Activated T-helper 2 cell treated with anti-CD3 and anti-CD28 coated beads, Interferon-gamma antibody, Interleukin-2, Interleukin-4, amounts not matched to agents 10 μg/mL and 5 μg/mL and 100 μg/mL, durations not matched to agents 14 hours and 24 hours and 36 hours (primary cell): ENCODE results near the gene SLC25A13. TPM values are rescaled to one million over a fixed set of nuclear protein-coding genes. Genes with fewer than 3 reads are reported as not detected.
"Not testable (repeated sequence)": the region's sequence is repeated elsewhere in the genome, so short reads cannot be mapped to it uniquely, and the experiment has no call there.

Source experiments
- DNase-seq: peaks from one replicate; pipeline ENCODE4 v3.0.0; 2021; ENCODE audit warnings: low spot score
- H3K27ac Mint-ChIP-seq: one replicate; pipeline ENCODE4 v1.8.0; 2021; ENCODE audit warnings: mixed read lengths
- H3K27me3 Mint-ChIP-seq: one replicate; pipeline ENCODE4 v1.8.0; 2021; ENCODE audit warnings: low read depth, mixed read lengths
- H3K36me3 Mint-ChIP-seq: one replicate; pipeline ENCODE4 v1.8.0; 2021; ENCODE audit warnings: low read depth, mixed read lengths
- H3K4me1 Mint-ChIP-seq: one replicate; pipeline ENCODE4 v1.8.0; 2021; ENCODE audit warnings: low read depth, mixed read lengths
- H3K4me3 Mint-ChIP-seq: one replicate; pipeline ENCODE4 v1.8.0; 2021; ENCODE audit warnings: low read depth, mild to moderate bottlenecking, moderate library complexity, mixed read lengths
- H3K9me3 Mint-ChIP-seq: one replicate; pipeline ENCODE4 v1.8.0; 2021; ENCODE audit warnings: mixed read lengths
- intact Hi-C: fragments of 100-400 bp; cut with micrococcal nuclease; formaldehyde crosslinking; loops from one replicate; pipeline ENCODE4 v1.15.1; 2023
- total RNA-seq: library from RNA; stranded (reverse); gene quantifications from 2 replicates; pipeline ENCODE4 v1.2.3, GENCODE V29; 2022

The SLC25A13 gene
- total RNA-seq, result 28.8 and 35.4 TPM in 2 replicates

GRCh38 chr7:96321658-96322372 is at the start of gene SLC25A13:
Gene SLC25A13, minus strand, starts transcription at chr7:96322098. Its CDS starts 142 bp downstream, at chr7:96321956.
- no peaks in the 10 kb centered on the region for H3K27me3 Mint-ChIP-seq

DNA sequence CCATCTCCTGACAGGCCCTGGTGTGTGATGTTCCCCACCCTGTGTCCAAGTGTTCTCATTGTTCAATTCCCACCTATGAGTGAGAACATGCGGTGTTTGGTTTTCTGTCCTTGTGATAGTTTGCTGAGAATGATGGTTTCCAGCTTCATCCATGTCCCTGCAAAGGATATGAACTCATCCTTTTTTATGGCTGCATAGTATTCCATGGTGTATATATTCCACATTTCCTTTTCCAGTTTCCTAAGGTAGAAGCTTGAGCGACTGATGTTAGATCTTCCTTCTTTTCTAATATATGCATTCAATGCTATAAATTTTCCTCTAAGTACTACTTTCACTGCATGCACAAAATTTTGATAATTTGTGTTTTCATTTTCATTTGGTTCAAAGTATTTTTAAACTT is 44.0 kb upstream of the SLC25A13 start:
- H3K27me3 Mint-ChIP-seq, result peaks cover 12% of the 10 kb centered on the region
- H3K36me3 Mint-ChIP-seq, H3K9me3 Mint-ChIP-seq, H3K27ac Mint-ChIP-seq, H3K4me3 Mint-ChIP-seq, intact Hi-C loops, H3K4me1 Mint-ChIP-seq, DNase-seq: not testable (repeated sequence)

More at GRCh38 chr7:96321658-96322372, at the start of gene SLC25A13:
- DNase-seq, result peak; percentile 63
- Mint-ChIP-seq H3K4me1 (peaks cover 35% of the 10 kb centered on the region), H3K9me3 (no peaks in the 10 kb centered on the region), H3K27ac (peak within 1 kb of the TSS; percentile 98), H3K36me3 (peaks cover 10% of the 10 kb centered on the region), H3K4me3 (peak within 1 kb of the TSS; percentile 92)
- intact Hi-C loops, result loop anchor here (1.0 to 10.0 kb wide), 5 partner anchors 90 to 813 kb away; no protein-coding TSS in a partner anchor

GRCh38 chr7:96361116-96361857 is 39.4 kb upstream of the SLC25A13 start:
- H3K27me3 Mint-ChIP-seq, result peaks cover 3% of the 10 kb centered on the region

GRCh38 chr7:96359876-96360275 is 38.0 kb upstream of the SLC25A13 start:
- no peaks in the 10 kb centered on the region for H3K4me1 Mint-ChIP-seq
- intact Hi-C loops, result loop anchor here (10.0 kb wide), 1 partner anchor 285 kb away; no protein-coding TSS in a partner anchor
- H3K27ac Mint-ChIP-seq, result no peak overlapping the region
- peaks cover 3% of the 10 kb centered on the region for H3K27me3 Mint-ChIP-seq
- H3K9me3 Mint-ChIP-seq, result no peaks in the 10 kb centered on the region
- H3K36me3 Mint-ChIP-seq, result no peaks in the 10 kb centered on the region
- DNase-seq, result no peak
- H3K4me3 Mint-ChIP-seq, result no peak overlapping the region

More at GRCh38 chr7:96361116-96361857, 39.4 kb upstream of the SLC25A13 start:
- Mint-ChIP-seq H3K4me3 (no peak overlapping the region), H3K36me3 (no peaks in the 10 kb centered on the region), H3K4me1 (no peaks in the 10 kb centered on the region), H3K9me3 (peaks cover 4% of the 10 kb centered on the region), H3K27ac (no peak overlapping the region)
- intact Hi-C loops, result no loop called here
- DNase-seq, result no peak

DNA sequence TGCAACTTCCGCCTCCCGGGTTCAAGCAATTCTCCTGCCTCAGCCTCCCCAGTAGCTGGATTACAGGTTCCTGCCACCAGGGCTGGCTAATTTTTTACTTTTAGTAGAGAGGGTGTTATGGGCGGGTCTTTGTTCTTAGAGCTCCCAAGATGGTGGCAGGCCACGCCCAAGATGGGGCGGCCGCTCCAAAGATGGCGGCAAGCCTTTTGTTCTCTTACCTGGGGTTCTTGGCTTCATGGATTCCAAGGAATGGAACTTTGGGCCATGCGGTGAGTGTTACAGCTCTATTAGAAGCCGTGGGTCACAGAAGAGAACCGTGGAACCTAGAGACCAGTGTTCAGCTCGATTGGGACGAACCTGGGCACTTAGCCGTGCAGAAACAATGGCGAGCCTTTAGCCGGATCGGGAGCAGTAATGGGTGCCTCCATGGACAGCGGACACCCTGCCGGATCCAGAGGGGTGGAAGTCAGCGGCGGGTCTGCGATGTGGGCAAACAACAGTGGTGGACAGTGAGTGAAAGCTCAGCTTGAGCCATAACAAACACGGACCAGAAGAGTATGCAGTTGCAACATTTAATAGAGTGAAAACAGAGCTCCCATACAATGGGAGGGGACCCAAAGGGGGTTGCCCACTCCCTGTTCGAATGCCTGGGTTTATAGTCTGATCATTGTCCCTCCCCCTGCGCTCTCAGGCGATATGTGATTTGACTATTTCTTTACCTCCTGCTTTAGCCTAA is 36.5 kb upstream of the SLC25A13 start:
- not testable (repeated sequence) for H3K4me1 Mint-ChIP-seq, H3K36me3 Mint-ChIP-seq, H3K9me3 Mint-ChIP-seq, H3K4me3 Mint-ChIP-seq, DNase-seq, H3K27ac Mint-ChIP-seq, H3K27me3 Mint-ChIP-seq
- intact Hi-C loops, result loop anchor here (10.0 kb wide), 1 partner anchor 284 kb away; no protein-coding TSS in a partner anchor

DNA sequence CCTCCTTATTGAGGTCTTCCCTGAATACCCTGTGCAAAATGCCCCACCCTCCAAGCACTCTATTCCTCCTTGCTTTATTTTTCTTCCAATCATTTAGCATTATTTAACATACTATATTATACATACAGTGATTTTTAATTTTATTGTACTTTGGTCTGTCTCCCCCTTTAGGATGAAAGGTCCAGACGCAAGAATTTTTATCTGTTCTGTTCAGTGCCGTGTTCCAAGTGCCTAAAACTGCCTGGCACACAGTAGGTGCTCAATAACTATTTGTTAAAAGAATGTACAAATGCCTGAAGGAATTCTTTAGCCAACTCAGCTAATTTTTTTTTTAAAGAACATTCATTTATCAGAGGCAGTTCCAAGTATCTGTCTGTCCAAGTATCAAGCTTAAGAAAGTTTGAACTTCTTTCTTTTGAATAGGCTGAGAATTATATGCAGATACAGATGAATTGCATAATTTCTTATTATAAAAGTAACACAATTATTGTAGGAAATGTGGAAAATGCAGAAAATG is 34.1 kb upstream of the SLC25A13 start:
- no peak for DNase-seq
- Mint-ChIP-seq H3K9me3 (no peaks in the 10 kb centered on the region), H3K27ac (no peak overlapping the region), H3K4me3 (no peak overlapping the region), H3K4me1 (no peaks in the 10 kb centered on the region), H3K27me3 (peaks cover 2% of the 10 kb centered on the region), H3K36me3 (no peaks in the 10 kb centered on the region)
- intact Hi-C loops, result loop anchor here (10.0 kb wide), 1 partner anchor 281 kb away; no protein-coding TSS in a partner anchor

DNA sequence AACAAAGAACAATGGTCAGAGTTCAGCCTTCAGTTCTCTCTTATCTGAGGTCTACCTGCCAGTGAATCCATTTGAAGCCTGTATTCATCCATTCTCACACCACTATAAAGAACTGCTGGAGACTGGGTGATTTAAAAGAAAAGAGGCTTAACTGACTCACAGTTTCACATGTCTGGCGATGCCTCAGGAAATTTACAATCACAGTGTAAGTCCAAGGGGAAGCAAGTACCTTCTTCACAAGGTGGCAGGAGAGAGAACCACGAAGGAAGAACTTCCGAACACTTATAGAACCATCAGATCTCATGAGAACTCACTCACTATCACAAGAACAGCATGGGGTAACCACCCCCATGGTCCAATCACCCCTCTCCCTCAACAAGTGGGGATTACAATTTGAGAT is 33.0 kb upstream of the SLC25A13 start:
- H3K4me3 Mint-ChIP-seq, result no peak overlapping the region
- intact Hi-C loops, result loop anchor here (10.0 kb wide), 1 partner anchor 280 kb away; no protein-coding TSS in a partner anchor
- no peak overlapping the region for H3K27ac Mint-ChIP-seq
- no peak for DNase-seq
- no peaks in the 10 kb centered on the region for H3K9me3 Mint-ChIP-seq
- peaks cover 2% of the 10 kb centered on the region for H3K27me3 Mint-ChIP-seq
- no peaks in the 10 kb centered on the region for H3K4me1 Mint-ChIP-seq
- no peaks in the 10 kb centered on the region for H3K36me3 Mint-ChIP-seq

DNA sequence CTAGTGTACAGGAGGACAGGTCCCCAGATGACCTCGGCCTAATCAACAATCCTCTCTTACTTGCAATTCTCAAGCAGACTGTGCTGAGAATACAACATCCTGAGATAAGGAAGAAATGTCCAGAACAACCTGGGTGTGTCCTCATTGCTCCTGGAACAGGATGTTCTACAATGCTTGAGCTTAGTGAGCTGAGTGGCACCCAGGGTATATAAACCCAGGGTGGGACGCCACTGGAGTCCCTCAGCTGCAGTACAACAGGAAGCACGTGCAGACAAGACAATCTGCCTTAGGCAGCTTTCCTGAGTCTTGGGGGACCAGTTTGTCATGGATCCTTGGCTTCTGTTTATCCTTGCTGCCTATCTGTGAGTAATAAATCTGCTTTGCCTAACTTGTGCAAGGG is 27.7 kb upstream of the SLC25A13 start:
- H3K27ac Mint-ChIP-seq, result no peak overlapping the region
- H3K9me3 Mint-ChIP-seq, result no peaks in the 10 kb centered on the region
- intact Hi-C loops, result no loop called here
- H3K4me3 Mint-ChIP-seq, result no peak overlapping the region
- no peaks in the 10 kb centered on the region for H3K4me1 Mint-ChIP-seq
- H3K36me3 Mint-ChIP-seq, result no peaks in the 10 kb centered on the region
- DNase-seq, result no peak
- peaks cover 13% of the 10 kb centered on the region for H3K27me3 Mint-ChIP-seq

DNA sequence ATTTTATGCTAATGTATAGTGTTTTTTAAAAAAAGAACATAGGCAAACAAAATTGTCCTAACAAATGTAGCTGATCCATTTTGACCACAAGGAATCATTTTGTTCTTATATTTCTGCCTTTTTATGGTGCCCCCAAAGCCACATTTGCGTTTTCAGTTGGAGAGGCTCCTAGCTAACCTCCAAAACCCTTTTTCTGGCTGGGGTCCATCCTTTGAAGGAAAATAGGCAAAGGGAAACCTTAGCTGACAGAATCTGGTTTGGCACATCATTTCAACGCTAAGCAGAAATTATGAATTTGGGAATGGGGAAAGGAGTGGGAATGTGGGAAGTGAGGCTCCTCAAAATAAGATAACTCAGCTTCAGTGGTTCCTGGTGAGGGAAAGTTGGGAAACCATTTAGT is 25.6 kb upstream of the SLC25A13 start:
- no peaks in the 10 kb centered on the region for H3K9me3 Mint-ChIP-seq
- H3K27ac Mint-ChIP-seq, result no peak overlapping the region
- peaks cover 20% of the 10 kb centered on the region for H3K27me3 Mint-ChIP-seq
- peaks cover 4% of the 10 kb centered on the region for H3K4me1 Mint-ChIP-seq
- no peaks in the 10 kb centered on the region for H3K36me3 Mint-ChIP-seq
- intact Hi-C loops, result no loop called here
- no peak for DNase-seq
- no peak overlapping the region for H3K4me3 Mint-ChIP-seq

GRCh38 chr7:96346293-96346953 is 24.5 kb upstream of the SLC25A13 start:
- Mint-ChIP-seq H3K27me3 (peaks cover 27% of the 10 kb centered on the region), H3K4me1 (peaks cover 4% of the 10 kb centered on the region), H3K9me3 (no peaks in the 10 kb centered on the region), H3K4me3 (no peak overlapping the region), H3K27ac (no peak overlapping the region), H3K36me3 (no peaks in the 10 kb centered on the region)
- DNase-seq, result no peak
- intact Hi-C loops, result no loop called here

- no peak for DNase-seq
- Mint-ChIP-seq H3K36me3 (no peaks in the 10 kb centered on the region), H3K27ac (no peak overlapping the region), H3K4me3 (no peak overlapping the region), H3K4me1 (peaks cover 4% of the 10 kb centered on the region), H3K27me3 (peaks cover 31% of the 10 kb centered on the region), H3K9me3 (no peaks in the 10 kb centered on the region)
- intact Hi-C loops, result no loop called here
Measured at GRCh38 chr7:96344236-96344635, 22.3 kb upstream of the SLC25A13 start.

GRCh38 chr7:96342049-96342448 is 20.2 kb upstream of the SLC25A13 start:
- intact Hi-C loops, result no loop called here
- Mint-ChIP-seq H3K4me3 (no peak overlapping the region), H3K4me1 (peaks cover 4% of the 10 kb centered on the region), H3K9me3 (no peaks in the 10 kb centered on the region), H3K27ac (no peak overlapping the region), H3K36me3 (no peaks in the 10 kb centered on the region), H3K27me3 (peaks cover 30% of the 10 kb centered on the region)
- DNase-seq, result no peak
